GM12878 (cell line): ENCODE results near the gene MYCBPAP. TPM values are rescaled to one million over a fixed set of nuclear protein-coding genes. Genes with fewer than 3 reads are reported as not detected.

Source experiments
- ATAC-seq: fragments of 200-7000 bp; cut with Tn5 transposase; 3 replicates; pipeline ENCODE4 v1.9.1; 2020; ENCODE audit warnings: mild to moderate bottlenecking, moderate library complexity
- BruUV-seq: library from RNA; stranded (reverse); fragments of 400-500 nt; replicated peaks from 2 replicates; lab custom pipeline; 2021; lab: Mats Ljungman, UMichigan
- CTCF ChIA-PET: fragments of 300-600 bp; sonication (Branson Sonifier 250); formaldehyde crosslinking; extraction: SDS; loops from one replicate; lab custom pipeline; 2021; ENCODE audit warnings: inconsistent platforms; lab: Yijun Ruan, JAX
- POLR2A ChIA-PET: fragments of 350-600 bp; formaldehyde crosslinking; extraction: SDS; loops from one replicate; lab custom pipeline; 2021; ENCODE audit warnings: inconsistent platforms; lab: Charles Lee
- RAD21 ChIA-PET: fragments of 300-600 bp; sonication (Branson Sonifier 250); formaldehyde crosslinking; loops from one replicate; lab custom pipeline; 2023; ENCODE audit warnings: antibody characterized with exemption; ENCODE audit not compliant: unreplicated experiment; lab: Charles Lee
- SMC1A ChIA-PET: fragments of 300-600 bp; sonication (Branson Sonifier 250); formaldehyde crosslinking; loops from one replicate; lab custom pipeline; 2023; ENCODE audit not compliant: unreplicated experiment, uncharacterized antibody; lab: Charles Lee
- DNase-seq: peaks from one replicate; pipeline ENCODE4 v3.0.0-alpha.2; 2011; ENCODE audit warnings: low read depth, low spot score
- FAIRE-seq: peaks from 3 replicates; lab custom pipeline; 2011; peaks lifted over from hg19 to GRCh38; lab: Jason Lieb, UNC
- H2AFZ ChIP-seq: 2 replicates; pipeline ENCODE4 v1.6.0; 2011; ENCODE audit warnings: low read depth, low read length, control low read depth; ENCODE audit not compliant: control insufficient read depth
- H3K27ac ChIP-seq: 2 replicates; pipeline ENCODE4 v1.5.1; 2011; ENCODE audit warnings: control low read depth; ENCODE audit not compliant: control insufficient read depth, insufficient read depth
- H3K27me3 ChIP-seq, 2 experiments: replicated peaks in 1 of 2; 2 replicates each; pipeline versions ENCODE4 v1.6.0 to v1.6.1; 2011; ENCODE audit warnings: low read length in 1 of 2; ENCODE audit not compliant: control insufficient read depth in 2 of 2, insufficient read depth in 2 of 2
- H3K36me3 ChIP-seq, 2 experiments: 2 replicates each; pipeline ENCODE4 v1.5.1; 2011; ENCODE audit warnings: low read length in 1 of 2; ENCODE audit not compliant: control insufficient read depth in 2 of 2, insufficient read depth in 2 of 2
- H3K4me1 ChIP-seq: 2 replicates; pipeline ENCODE4 v1.6.1; 2011; ENCODE audit warnings: mild to moderate bottlenecking, low read length, moderate library complexity, mixed read lengths; ENCODE audit not compliant: control insufficient read depth, insufficient read depth
- H3K4me2 ChIP-seq: 2 replicates; pipeline ENCODE4 v1.6.0; 2011; ENCODE audit warnings: control low read depth; ENCODE audit not compliant: control insufficient read depth, insufficient read depth
- H3K4me3 ChIP-seq: fragments of 200-600 bp; sonication (generic); 2 replicates; pipeline ENCODE4 v1.5.1; 2016
- H3K79me2 ChIP-seq: 2 replicates; pipeline ENCODE4 v1.6.0; 2011; ENCODE audit warnings: low read length; ENCODE audit not compliant: control insufficient read depth, insufficient read depth
- H3K9ac ChIP-seq: 2 replicates; pipeline ENCODE4 v1.8.0; 2011; ENCODE audit warnings: low read length, control low read depth, mixed read lengths; ENCODE audit not compliant: control insufficient read depth, insufficient read depth
- H3K9me3 ChIP-seq: replicated peaks from 3 replicates; pipeline ENCODE4 v1.5.1; 2011; ENCODE audit warnings: mild to moderate bottlenecking, low read length; ENCODE audit not compliant: control insufficient read depth, insufficient read depth
- H4K20me1 ChIP-seq: 2 replicates; pipeline ENCODE4 v1.6.0; 2011; ENCODE audit not compliant: control insufficient read depth, insufficient read depth
- BRCA1 ChIP-seq: IDR thresholded peaks from 2 replicates; pipeline ENCODE4 v1.6.1; 2011; ENCODE audit warnings: low read depth, low read length, improper control_type of control experiment
- CHD1 ChIP-seq: IDR thresholded peaks from 2 replicates; pipeline ENCODE4 v1.6.1; 2012; ENCODE audit warnings: low read depth, low read length, improper control_type of control experiment
- GABPA ChIP-seq: IDR thresholded peaks from 2 replicates; pipeline ENCODE4 v1.6.1; 2014; ENCODE audit warnings: antibody characterized with exemption, low read depth, mild to moderate bottlenecking, inconsistent platforms
- IKZF2 ChIP-seq, 2 experiments: fragments of 450-650 bp; IDR thresholded peaks; 2 replicates each; pipeline ENCODE4 v1.6.1; 2017; ENCODE audit warnings: mild to moderate bottlenecking in 2 of 2, moderate library complexity in 2 of 2
- MYB ChIP-seq: fragments of 150-350 bp; IDR thresholded peaks from 2 replicates; pipeline ENCODE4 v1.6.1; 2014; ENCODE audit warnings: mild to moderate bottlenecking, low read depth, low read length, borderline replicate concordance
- STAT1 ChIP-seq: fragments of 450-650 bp; conservative IDR thresholded peaks from 2 replicates; pipeline ENCODE4 v1.6.1; 2014; ENCODE audit warnings: antibody characterized with exemption, mild to moderate bottlenecking
- SUPT20H ChIP-seq: IDR thresholded peaks from 2 replicates; pipeline ENCODE4 v1.6.1; 2011; ENCODE audit warnings: low read depth, mild to moderate bottlenecking, low read length, moderate library complexity, borderline replicate concordance; ENCODE audit not compliant: control insufficient read depth
- ZNF207 ChIP-seq: fragments of 450-650 bp; IDR thresholded peaks from 2 replicates; pipeline ENCODE4 v1.6.1; 2014; ENCODE audit warnings: antibody characterized with exemption, mild to moderate bottlenecking, borderline replicate concordance
- ZNF384 ChIP-seq: IDR thresholded peaks from 2 replicates; pipeline ENCODE4 v1.6.1; 2012; ENCODE audit warnings: low read depth, mild to moderate bottlenecking, low read length, improper control_type of control experiment, borderline replicate concordance
- WGBS: methylation state at CpG from one replicate; pipeline ENCODE4 v1.1.6; 2016; ENCODE audit warnings: low lambda C conversion rate; ENCODE audit not compliant: insufficient replicate concordance, insufficient coverage; ENCODE audit errors: missing lambda C conversion rate; 5-methylcytosine and 5-hydroxymethylcytosine counted together
- in situ Hi-C: fragments of 300-500 bp; cut with MboI; formaldehyde crosslinking; loops from 9 replicates; pipeline ENCODE4 v1.14.3; 2018; ENCODE audit warnings: mixed read lengths
- intact Hi-C: fragments of 100-400 bp; cut with micrococcal nuclease; formaldehyde crosslinking; loops from one replicate; pipeline ENCODE4 v1.14.2; 2022; ENCODE audit not compliant: unreplicated experiment
- polyA plus RNA-seq, 11 experiments: library from polyadenylated mRNA; depleted of rRNA in 4 of 11; unstranded in 6 of 11; stranded (reverse) in 5 of 11; fragments of >200 nt; fragmentation: Nextera tagmentation in 4 of 11; fragmentation: Illumina TruSeq in 1 of 11; extraction: Ambion mirVana in 4 of 11; extraction: Trizol in 1 of 11; gene quantifications; 1 replicate in 1 of 11; 2 replicates in 10 of 11; pipeline versions ENCODE4 v1.2.1 to v1.2.3, GENCODE V29; 2011 to 2016; ENCODE audit warnings: inconsistent platforms in 2 of 11, missing spikeins in 2 of 11, low read depth in 1 of 11
- total RNA-seq, 4 experiments: library from RNA; depleted of rRNA in 3 of 4; stranded (reverse); fragments of >200 nt in 3 of 4; fragmentation: Illumina TruSeq in 1 of 4; extraction: Trizol in 1 of 4; gene quantifications; 2 replicates each; pipeline versions ENCODE4 v1.2.1 to v1.2.3, GENCODE V29; 2013 to 2021
- TF ChIP-seq, protein P1 (sequence below): fragments of 450-650 bp; IDR thresholded peaks from 2 replicates; pipeline ENCODE4 v1.6.1; 2018; ENCODE audit warnings: borderline replicate concordance, mild to moderate bottlenecking; ENCODE audit not compliant: partially characterized antibody
- TF ChIP-seq, protein P2 (sequence below): fragments of 450-650 bp; IDR thresholded peaks from 2 replicates; pipeline ENCODE4 v1.6.1; 2014; ENCODE audit warnings: mild to moderate bottlenecking
- TF ChIP-seq, protein P3 (sequence below), 3 experiments: IDR thresholded peaks in 2 of 3; conservative IDR thresholded peaks in 1 of 3; 2 replicates each; pipeline ENCODE4 v1.5.1; 2011; ENCODE audit warnings: low read depth in 3 of 3, low read length in 3 of 3, mild to moderate bottlenecking in 3 of 3, control low read depth in 2 of 3, moderate library complexity in 2 of 3, inconsistent platforms in 1 of 3, mixed read lengths in 1 of 3; ENCODE audit not compliant: control insufficient read depth in 2 of 3, insufficient read depth in 1 of 3; ENCODE audit errors: extremely low read depth in 1 of 3

Gene MYCBPAP
- total and polyA plus RNA-seq, 10 of the 15 experiments (the other 5 are each of a cell fraction or from before 2014, with no cell fraction given), result 0.23 to 2.7 (median 1.5) TPM

DNA sequence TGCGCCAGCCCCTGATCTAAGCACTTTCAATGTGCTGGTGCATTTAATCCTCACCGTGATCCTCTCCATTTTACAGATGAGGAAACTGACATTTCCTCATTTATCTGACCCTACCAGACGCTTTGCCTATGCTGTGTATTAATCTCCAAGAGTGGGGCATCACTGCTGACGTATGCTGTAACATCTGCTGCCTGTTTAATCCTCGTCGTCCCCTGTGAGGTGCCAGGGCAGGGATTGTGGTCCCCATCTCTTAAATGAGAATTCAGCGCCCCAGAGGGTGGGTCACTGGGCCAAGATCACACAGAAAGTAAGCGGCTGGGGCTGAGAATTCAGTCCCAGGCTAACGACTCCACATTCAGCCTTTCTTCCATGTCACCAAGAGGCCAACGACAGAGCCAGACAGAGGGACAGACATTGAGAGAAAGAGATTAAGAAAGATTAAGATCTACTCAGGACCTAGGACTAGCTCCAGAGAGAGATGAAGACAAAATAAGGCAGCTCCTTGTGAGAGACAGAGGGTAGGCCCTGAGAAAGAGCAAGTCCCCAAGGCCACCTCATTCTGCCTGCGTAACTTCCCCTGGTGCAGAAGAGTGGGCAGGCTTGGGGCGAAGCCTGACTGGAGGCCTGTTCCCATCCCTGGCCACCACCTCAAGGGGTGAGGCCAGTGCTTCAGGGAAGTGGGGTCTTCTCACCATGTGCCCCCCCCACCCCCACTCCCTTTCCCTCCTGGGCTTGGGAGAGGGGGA, 65.8 kb downstream of the MYCBPAP start (continued):
- TF ChIP-seq, protein P1, sequence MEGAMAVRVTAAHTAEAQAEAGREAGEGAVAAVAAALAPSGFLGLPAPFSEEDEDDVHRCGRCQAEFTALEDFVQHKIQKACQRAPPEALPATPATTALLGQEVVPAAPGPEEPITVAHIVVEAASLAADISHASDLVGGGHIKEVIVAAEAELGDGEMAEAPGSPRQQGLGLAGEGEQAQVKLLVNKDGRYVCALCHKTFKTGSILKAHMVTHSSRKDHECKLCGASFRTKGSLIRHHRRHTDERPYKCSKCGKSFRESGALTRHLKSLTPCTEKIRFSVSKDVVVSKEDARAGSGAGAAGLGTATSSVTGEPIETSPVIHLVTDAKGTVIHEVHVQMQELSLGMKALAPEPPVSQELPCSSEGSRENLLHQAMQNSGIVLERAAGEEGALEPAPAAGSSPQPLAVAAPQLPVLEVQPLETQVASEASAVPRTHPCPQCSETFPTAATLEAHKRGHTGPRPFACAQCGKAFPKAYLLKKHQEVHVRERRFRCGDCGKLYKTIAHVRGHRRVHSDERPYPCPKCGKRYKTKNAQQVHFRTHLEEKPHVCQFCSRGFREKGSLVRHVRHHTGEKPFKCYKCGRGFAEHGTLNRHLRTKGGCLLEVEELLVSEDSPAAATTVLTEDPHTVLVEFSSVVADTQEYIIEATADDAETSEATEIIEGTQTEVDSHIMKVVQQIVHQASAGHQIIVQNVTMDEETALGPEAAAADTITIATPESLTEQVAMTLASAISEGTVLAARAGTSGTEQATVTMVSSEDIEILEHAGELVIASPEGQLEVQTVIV, result no peak
- TF ChIP-seq STAT1 (no peak), GABPA (no peak), BRCA1 (no peak), ZNF207 (no peak), MYB (no peak)
- TF ChIP-seq, protein P2, sequence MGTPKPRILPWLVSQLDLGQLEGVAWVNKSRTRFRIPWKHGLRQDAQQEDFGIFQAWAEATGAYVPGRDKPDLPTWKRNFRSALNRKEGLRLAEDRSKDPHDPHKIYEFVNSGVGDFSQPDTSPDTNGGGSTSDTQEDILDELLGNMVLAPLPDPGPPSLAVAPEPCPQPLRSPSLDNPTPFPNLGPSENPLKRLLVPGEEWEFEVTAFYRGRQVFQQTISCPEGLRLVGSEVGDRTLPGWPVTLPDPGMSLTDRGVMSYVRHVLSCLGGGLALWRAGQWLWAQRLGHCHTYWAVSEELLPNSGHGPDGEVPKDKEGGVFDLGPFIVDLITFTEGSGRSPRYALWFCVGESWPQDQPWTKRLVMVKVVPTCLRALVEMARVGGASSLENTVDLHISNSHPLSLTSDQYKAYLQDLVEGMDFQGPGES, result no peak

GRCh38 chr17:50575581-50576210, 67.5 kb downstream of the MYCBPAP start:
- ChIA-PET SMC1A (no interaction called here), CTCF (interaction anchor here (0.8 to 1.1 kb wide), 2 partner anchors 9 to 24 kb away, joined by 3 to 4 read pairs; no protein-coding TSS in a partner anchor), POLR2A (no interaction called here), RAD21 (no interaction called here)
- peak; percentile 52 for ATAC-seq
- Histone ChIP-seq H3K4me1 (no peaks in the 10 kb centered on the region), H3K36me3 (no peaks in the 10 kb centered on the region), H3K27ac (no peak overlapping the region), H3K4me2 (no peak overlapping the region), H3K27me3 (peaks cover 0 to 1% of the 10 kb centered on the region in 2 experiments; a peak in 3 of 4 replicates), H4K20me1 (no peaks in the 10 kb centered on the region), H3K9ac (no peak overlapping the region), H3K4me3 (no peak overlapping the region), H2AFZ (no peak overlapping the region), H3K9me3 (no peaks in the 10 kb centered on the region), H3K79me2 (no peaks in the 10 kb centered on the region)
- intact Hi-C loops, result no loop called here
- DNase-seq, result no peak
- no peak for TF ChIP-seq ZNF384
- TF ChIP-seq, protein P3, sequence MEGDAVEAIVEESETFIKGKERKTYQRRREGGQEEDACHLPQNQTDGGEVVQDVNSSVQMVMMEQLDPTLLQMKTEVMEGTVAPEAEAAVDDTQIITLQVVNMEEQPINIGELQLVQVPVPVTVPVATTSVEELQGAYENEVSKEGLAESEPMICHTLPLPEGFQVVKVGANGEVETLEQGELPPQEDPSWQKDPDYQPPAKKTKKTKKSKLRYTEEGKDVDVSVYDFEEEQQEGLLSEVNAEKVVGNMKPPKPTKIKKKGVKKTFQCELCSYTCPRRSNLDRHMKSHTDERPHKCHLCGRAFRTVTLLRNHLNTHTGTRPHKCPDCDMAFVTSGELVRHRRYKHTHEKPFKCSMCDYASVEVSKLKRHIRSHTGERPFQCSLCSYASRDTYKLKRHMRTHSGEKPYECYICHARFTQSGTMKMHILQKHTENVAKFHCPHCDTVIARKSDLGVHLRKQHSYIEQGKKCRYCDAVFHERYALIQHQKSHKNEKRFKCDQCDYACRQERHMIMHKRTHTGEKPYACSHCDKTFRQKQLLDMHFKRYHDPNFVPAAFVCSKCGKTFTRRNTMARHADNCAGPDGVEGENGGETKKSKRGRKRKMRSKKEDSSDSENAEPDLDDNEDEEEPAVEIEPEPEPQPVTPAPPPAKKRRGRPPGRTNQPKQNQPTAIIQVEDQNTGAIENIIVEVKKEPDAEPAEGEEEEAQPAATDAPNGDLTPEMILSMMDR (IDR thresholded peaks at IDR 0.05 in 2 of 3, conservative IDR thresholded peaks at IDR 0.05 in 1 of 3; ENCODE audit: control insufficient read depth in 2 of 3, extremely low read depth in 1 of 3, insufficient read depth in 1 of 3, low read depth in 3 of 3, low read length in 3 of 3), result 0 out of 6 replicates have a peak, but pooled peaks of 1 of the 3 experiments have one; percentile 10
- no peak for TF ChIP-seq IKZF2 (IDR thresholded peaks at IDR 0.05)
- no peak for TF ChIP-seq SUPT20H
- TF ChIP-seq CHD1, result no peak
- WGBS, result 54% methylated on average over 31 of the region's 33 CpGs
- BruUV-seq, result no TSS peak
- in situ Hi-C loops, result no loop called here
- no peak for FAIRE-seq
